Measurements from ENCODE around the gene FNDC10.
A peak's percentile ranks its signal among the peaks of the same experiment; 100 is the strongest.

The FNDC10 gene

DNA sequence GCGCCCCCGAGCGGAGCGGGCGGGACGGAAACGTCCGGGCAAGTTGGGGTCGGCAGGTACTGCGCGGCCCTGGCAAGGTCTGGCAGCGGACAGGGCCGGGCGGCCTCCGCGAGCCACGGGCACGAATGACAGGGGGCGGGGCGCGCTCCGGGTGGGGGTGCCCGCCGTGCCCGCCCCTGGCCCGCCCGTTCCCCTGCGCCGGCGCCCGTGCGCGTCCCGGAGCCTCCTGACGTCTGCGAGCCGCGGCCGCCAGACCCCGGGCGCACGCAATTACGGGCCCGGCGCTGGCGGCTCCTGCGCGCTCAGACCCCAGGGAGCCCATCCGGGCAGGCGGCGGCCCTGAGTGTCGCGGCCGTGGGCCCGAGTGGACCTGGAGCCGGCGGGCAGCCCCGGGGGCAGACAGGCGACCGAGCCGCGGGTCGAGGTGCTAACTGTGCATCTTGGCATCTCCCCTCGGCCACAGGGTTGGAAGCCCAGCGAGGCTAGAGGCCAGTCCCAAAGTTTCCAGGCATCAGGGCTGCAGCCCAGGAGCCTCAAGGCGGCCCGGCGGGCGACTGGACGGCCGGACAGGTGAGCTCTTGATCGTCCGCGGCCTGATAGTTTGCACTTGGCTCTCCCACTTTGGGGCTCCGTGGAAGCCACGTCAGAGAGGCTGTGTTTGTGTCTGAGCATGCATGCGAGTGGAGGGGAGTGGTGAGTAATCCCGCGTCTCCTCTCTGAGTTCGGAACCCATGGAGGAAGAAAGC lies 16.3 kb upstream of the FNDC10 start:
- peak; percentile 46 for DNase-seq (ENCODE audit: low read depth)

DNA sequence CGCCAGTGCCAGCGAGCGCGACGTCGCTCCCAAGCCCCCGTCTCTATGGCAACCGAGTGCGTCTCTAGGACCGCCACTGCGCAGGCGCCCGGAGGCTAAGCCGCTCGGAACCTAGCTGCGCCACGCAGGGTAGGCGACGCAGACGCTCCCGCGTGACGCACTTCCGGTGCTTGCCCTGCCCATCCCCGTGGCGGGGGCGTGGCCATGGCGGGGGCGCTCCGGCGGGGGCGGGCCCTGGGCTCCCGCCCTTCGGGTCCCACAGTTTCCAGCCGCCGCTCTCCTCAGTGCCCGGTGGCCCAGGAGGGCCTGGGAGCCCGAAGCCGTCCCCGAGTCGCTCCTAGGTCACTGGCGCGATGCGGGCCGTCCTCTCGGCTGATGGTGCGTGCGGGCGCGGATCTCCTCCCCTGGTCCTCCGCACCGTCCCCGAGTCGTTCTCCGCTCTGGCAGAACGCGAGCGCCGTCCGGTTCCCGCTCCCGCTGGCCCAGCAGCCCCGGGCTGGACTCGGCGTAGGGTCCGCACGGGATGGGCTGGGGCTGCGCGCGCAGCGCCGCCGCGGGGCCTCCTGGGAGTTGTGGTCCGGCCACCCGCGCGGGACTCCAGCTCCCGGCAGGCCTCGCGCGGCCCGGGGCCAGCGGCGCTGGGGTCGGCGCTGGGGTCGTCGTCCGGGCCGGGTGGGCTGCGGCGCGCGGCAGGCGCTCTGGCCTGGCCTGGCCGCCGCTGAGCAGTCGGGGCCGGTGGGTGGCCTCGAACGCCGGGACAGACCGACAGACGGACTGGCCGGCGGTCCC lies 15.5 kb upstream of the FNDC10 start, which contains the start of gene MIB2:
Gene MIB2, plus strand, starts transcription at position 245 of the 789 bp plus-strand sequence. CDS start 7,953 bp downstream, outside the sequence.
- DNase-seq (ENCODE audit: low read depth) = peak; percentile 96

DNA sequence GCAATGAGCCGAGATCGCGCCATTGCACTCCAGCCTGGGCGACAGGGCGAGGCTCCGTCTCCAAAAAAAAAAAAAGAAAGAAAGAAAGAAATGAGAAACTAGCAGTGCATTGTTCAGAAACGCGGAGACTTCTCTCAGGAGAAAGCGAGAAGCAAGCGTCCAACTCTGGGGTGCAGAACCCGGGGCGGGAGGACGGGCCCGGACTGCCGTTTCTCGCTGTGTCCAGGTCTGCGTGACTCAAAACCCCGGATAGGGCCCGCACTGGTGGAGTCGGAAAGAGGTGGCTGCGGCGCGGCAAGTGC lies 15.0 kb upstream of the FNDC10 start:
- no peak for DNase-seq (ENCODE audit: low read depth)

DNA sequence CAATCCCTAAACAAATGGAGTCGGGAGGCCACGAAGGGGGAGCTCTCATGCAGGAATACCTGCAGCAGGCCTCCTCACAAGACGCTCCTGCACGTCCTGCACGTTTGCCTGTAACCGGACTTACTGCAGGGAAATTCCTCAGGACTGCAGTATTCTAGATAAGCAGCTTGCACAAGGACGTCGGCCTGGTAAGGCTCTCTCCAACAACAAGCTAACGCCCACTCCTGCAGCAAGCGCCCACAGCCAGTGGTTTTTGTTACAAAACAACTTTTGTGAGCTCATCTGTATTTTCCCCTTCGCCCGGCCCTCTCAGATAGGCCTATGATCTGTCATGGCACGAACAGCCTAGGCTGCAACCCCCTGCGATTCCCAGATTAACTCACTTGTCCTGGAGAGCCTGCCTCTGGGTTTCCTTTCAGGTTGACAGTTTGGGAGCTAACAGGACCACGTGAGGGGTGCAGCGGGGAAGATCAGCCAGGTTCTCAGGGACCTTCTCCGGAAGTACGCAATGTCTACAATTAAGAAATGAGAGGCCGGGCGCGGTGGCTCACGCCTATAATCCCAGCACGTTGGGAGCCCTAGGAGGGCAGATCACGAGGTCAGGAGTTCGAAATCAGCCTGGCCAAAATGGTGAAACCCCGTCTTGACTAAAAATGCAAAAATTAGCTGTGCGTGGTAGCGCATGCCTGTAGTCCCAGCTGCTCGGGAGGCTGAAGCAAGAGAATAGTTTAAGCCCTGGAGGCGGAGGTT lies 14.4 kb upstream of the FNDC10 start:
- DNase-seq (ENCODE audit: low read depth) = peak; percentile 15

DNA sequence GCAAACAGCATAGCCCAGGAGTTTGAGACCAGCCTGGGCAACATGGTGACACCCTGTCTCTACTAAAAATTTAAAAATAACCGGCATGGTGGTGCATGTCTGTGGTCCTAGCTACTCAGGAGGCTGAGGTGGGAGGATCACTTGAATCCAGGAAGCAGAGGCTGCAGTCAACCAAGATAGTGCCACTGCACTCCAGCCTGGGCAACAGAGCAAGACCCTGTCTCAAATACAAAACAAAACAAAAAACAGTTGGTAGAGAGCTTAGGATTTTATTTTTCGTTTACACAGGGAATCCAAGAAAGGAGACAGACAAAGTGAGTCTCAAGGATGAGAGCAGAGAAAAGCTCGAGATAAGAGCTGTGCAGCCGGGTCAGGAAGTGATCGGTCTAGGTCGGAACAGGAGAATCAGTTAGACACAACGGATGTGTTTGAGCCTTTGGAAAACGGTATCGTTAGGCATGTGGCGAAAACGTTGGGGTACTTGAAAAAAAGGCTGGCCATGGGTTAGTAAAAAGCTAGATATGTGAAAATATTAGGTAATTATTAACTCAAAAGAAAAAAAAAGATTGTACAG lies 13.7 kb upstream of the FNDC10 start:
- DNase-seq (ENCODE audit: low read depth) = no peak

DNA sequence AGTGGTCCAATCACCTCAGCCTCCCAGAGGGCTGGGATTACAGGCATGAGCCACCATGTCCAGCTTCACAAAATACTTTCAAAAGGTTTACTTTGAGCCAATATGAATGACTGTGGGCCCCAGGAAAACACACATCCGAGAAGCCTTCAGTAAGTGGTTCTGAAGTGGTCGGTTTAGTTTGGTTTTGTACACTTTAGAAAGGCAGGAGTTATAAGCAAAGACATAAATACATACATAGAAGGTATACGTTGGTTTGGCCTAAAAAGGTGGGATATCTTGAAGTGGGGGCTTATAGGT lies 12.1 kb upstream of the FNDC10 start:
- no peak for DNase-seq (ENCODE audit: low read depth)

DNA sequence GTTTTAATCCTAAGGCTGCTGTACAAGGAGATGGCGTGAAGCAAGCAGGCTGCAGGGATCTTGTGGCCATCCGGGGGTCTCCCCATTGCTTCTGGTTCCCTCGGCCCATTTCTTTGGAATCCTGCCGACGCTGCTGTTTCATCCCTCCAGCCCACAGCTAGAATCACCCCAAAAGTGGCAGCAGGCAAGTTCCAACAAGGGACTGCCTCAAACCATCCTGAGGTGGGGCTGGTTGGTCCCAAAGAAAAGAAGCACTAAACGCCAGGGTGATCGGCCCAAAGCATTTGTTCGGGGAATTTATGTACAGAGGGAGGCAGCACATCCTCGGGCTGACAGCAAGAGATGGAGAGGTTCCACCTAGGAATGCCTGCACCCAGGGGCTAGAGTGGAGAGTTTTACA lies 10.9 kb upstream of the FNDC10 start:
- DNase-seq (ENCODE audit: low read depth) = no peak

DNA sequence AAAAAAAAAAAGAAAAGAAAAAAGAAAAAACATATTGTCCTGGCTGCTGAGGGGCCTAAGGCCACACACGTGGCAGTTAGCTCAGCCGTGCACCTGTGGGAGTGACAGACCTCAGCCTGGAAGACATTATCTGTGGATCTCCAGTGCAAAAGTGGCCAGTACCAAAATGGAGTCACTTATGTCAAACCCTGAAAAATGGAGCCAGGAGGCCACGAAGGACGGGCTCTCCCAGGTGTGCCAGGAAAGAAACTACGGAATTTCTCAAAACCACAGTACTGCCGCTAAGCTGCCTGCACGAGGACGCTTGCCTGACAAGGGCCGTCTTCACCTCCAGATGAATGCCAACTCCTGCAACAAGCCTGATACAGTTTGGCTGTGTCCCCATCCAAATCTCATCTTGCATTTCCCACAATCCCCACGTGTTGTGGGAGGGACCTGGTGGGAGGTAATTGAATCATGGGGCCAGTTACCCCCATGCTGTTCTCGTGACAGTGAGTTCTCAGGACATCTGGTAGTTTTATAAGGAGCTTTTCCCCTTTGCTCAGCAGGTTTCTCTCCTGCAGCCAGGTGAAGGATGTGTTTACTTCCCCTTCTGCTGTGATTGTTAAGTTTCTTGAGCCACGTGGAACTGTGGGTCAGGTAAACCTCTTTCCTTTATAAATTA lies 10.0 kb upstream of the FNDC10 start:
- no peak for DNase-seq (ENCODE audit: low read depth)

DNA sequence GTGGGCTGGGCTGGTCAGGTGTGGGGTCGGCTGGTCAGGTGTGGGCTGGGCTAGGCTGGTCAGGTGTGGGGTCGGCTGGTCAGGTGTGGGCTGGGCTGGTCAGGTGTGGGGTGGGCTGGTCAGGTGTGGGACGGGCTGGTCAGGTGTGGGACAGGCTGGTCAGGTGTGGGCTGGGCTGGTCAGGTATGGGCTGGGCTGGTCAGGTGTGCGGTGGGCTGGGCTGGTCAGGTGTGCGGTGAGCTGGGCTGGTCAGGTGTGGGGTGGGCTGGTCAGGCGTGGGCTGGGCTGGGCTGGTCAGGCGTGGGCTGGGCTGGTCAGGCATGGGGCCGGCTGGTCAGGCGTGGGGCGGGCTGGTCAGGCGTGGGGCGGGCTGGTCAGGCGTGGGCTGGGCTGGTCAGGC lies 6.3 kb upstream of the FNDC10 start:
- DNase-seq (ENCODE audit: low read depth) = no peak

DNA sequence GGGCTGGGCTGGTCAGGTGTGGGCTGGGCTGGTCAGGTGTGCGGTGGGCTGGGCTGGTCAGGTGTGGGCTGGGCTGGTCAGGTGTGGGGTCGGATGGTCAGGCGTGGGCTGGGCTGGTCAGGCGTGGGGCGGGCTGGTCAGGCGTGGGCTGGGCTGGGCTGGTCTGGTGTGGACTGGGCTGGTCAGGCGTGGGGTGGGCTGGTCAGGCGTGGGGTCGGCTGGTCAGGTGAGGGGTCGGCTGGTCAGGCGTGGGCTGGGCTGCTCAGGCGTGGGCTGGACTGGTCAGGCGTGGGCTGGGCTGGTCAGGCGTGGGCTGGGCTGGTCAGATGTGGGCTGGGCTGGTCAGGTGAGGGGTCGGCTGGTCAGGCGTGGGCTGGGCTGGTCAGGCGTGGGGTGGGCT lies 5.8 kb upstream of the FNDC10 start:
- no peak for DNase-seq (ENCODE audit: low read depth)

DNA sequence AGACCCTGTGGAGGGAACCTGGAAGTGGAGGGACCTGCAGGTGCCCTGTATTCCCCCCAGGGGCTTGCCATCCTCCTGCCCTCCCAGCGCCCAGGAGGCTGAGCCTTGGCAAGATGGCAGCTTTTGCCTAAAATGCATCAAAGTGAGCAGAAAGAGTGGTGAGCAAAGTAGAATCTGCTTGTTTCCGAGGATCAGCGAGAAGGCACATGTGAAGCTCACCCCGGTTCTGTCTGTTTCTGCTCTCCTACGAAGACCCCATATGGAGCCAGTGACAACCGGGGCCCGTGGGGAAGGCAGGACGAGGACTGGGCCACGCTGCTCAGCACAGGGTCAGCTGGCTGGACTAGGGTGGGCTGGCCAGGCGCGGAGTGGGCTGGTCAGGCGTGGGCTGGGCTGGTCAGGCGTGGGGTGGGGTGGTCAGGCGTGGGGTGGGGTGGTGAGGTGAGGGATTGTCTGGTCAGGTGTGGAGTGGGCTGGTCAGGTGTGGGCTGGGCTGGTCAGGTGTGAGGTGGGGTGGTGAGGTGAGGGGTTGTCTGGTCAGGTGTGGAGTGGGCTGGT lies 5.2 kb upstream of the FNDC10 start:
- DNase-seq (ENCODE audit: low read depth) = no peak

DNA sequence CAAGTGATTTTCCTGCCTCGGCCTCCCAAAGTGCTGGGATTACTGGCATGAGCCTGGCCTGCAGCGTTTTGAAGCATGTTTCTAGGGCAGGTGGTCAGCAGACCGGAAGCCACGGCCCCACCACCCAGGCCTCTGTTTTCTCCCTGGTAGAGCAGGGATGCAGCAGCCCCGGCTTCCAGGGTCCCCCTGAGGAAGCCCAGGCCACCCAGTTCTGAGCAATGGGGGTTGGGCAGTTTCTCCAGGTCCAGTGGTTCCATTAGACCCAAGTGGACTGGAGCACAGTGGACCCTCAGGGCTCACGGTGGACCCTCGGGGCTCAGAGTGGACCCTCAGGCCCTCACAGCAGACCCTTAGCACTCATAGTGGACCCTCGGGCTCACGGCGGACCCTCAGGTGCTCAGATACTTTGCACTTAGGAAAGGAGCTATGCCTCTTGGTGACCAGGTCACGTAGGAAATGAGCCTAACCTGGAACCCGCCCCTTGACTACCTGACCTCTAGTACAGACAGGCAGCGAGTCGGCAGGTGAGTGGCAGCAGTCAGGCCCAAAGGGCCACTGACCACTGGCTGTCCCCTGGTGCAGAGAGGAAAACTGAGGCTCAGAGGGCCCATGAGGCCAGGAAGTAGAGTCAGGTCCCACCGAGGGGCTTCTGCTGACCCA lies 4.6 kb upstream of the FNDC10 start:
- DNase-seq (ENCODE audit: low read depth) = no peak

DNA sequence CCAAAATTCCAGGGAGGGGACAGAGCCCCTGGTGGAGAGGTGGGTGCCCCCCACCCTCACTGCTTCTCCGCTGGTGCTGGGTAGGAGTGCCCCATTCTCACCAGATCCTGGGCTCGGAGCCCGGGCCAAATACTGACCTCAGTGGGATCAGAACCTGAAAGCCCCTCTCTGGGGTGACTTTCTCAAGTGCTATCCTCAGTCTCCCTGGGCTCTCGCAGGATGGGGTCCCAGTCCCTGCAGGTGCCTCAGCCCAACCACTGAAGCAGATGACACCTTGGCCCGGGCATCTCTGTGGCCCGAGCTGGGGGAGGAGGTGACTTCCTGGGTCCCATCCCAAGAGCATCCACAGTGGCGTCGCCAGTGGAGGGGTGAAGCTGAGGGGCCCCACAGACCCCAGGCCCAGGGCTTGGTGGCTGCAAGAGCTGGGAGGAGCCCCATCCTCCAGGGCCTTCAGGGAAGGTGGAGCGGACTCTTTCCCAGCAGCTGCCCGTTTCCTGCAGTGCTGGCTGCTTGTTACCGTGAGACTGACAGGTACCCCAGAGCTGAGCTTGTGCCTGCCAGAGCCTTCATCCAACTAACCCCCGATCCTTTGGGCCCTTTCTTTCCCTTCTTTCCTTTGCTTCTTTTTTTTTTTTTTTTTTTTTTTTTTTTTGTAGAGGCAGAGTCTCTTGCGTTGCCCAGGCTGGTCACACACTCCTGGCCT lies 3.9 kb upstream of the FNDC10 start:
- DNase-seq (ENCODE audit: low read depth) = no peak

DNA sequence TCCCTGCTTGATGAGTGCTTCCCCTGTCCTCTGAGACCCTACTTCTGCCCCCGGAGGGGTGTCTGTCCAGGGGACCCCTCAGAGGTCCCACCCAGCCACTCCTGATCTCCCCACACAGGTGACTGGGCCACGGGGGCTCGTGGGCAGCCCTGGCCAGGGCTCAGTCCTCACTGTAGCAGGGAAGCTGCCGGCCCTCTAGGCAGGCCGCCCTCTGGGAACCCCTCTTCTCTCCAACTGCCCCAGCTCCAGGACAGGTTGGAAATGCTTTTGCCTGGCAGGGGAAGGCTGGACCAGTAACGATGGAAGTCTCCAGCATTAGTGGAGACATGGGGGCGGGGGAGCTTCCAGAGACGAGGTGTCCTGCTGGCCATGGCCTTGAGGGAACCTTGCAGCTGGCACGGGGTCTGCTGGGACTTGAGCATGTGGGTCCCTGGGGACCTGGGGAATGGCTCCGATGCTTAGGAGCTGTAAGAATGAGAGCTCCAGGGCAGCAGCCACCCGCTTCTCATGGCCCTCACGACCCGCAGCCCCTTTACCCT lies 3.1 kb upstream of the FNDC10 start:
- DNase-seq (ENCODE audit: low read depth) = no peak

DNA sequence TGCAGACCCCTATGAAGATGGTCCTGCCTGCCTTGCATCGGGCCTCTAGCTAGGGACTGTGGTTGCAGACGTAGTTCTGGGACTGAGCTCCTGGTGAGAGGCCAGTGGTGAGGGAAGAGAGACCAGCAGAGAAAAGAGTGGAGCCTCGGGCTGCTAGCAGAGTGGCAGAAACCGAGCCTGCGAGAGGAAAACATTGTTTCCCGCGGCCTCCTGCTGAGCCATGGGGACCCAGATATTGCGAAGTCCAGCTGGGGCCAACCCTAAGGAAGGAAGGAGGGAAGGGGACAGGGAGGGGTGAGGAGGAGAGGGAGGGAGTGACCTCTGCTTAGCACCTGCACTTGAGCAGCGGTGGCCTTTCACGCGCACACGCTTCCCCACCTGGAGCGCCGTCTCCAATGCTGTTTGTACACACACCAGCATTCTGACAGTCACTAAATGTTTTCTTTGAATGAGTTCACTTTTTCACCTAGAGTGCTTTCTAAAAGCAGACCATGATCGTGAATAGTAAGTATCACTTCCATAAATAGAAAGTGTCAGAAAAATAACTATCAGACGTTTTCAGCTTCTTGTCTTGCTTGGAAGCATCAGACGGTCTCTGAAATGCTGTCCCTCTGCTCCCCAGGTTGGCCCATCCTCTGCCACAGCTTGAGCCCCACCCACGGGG lies 2.5 kb upstream of the FNDC10 start:
- DNase-seq (ENCODE audit: low read depth) = no peak

DNA sequence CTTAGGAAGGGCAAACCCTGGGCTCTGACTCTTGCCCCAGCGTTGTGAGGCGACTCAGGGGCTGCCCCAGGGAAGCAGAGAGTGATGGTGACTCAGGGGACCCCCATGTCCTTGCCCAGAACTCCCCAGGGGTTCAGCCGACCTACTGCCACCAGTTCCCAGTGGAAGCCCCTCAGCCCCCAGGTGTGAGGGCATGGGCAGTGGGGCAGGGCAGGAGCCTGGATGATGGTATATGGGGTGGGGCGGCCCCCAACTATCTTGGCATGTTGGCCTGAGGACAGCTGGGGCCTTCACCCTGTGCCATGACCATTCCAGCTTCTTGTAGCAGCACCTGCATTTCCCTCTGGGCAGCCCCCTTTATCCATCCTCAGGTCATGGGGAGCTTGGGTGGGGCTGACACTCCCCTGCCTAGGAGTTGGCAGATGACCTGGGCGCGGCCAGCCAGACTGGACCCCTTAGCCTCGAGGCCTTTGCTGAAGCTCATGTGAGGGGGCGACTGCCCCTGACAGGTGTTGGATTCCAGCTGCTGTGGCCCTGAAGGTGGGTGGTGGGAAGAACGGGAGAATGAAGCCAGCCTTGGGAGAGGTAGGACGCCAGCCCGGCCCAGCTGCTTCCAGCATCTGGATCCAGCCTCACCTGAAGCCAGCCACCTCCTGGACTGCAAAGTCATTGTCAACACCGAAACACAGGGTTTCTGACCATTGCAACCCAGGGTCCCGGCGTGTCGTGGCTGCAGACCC lies 1.8 kb upstream of the FNDC10 start:
- no peak for DNase-seq (ENCODE audit: low read depth)

DNA sequence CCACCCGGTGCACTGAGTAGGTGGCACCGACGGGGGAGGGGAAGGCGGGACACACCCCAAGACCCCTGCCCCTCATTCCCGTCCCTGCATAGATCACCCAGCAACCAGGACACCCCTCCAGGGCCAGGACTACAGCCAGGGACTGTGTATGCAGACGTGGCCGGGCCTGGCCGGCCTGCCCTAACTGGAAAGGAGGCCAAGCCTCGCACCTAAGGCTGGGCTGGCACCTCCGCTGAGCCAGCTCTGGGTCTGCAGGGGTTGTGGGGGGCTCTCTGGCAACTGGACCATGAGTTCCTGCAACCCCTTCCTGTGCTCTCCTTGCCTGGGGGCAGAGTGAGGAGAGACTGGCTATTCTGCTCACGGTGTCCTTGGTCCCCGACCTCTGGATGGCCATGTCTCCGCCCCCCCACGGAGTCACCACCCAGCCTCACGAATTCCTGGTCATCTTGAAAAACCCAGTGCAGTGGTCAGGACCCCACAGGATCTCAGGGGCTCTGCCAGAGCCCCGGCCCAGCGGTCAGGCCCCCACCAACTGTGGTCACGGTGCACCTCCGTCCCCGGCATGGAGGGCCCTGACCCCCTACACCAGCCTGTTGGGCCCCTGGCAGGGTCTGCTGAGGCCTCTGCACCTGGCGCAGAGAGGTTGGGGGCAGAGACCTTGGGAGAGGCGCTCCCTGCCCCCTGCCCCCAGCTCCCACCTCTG lies 1.1 kb upstream of the FNDC10 start:
- no peak for DNase-seq (ENCODE audit: low read depth)
